ENCODE results near the gene BICDL2.
"Not testable (repeated sequence)": the region's sequence is repeated elsewhere in the genome, so short reads cannot be mapped to it uniquely, and the experiment has no call there.

The BICDL2 gene

GRCh38 chr16:3057181-3058138 is 20.7 kb upstream of the BICDL2 start:
- TF ChIP-seq ZNF121 (tag by site-specific recombination; IDR thresholded peaks at IDR 0.05) (peak; percentile 80), ZNF580 (tag by site-specific recombination; IDR thresholded peaks at IDR 0.05) (no peak)
- H3K4me1 ChIP-seq (ENCODE audit: control insufficient read depth, insufficient read depth, low read length): peaks cover 3% of the 10 kb centered on the region
- ChIA-PET POLR2A (interaction anchor here (1.2 kb wide), 1 partner anchor 400 kb away, joined by 3 read pairs; no protein-coding TSS in a partner anchor), CTCF (interaction anchor here (0.6 to 5.3 kb wide), 5 partner anchors 25 to 70 kb away, joined by 3 to 54 read pairs (median 14); no protein-coding TSS in a partner anchor)
- H3K36me3 ChIP-seq (ENCODE audit: control insufficient read depth in 2 of 2, insufficient read depth in 1 of 2, low read length in 2 of 2): peaks cover 0 to 21% of the 10 kb centered on the region in 2 experiments; a peak in 2 of 3 replicates
- H3K27ac ChIP-seq (ENCODE audit: extremely low read depth, low read depth, low read length): no peak overlapping the region
- H3K4me3 ChIP-seq (ENCODE audit: low read depth, low read length): no peak overlapping the region
- H3K9me3 ChIP-seq (ENCODE audit: control insufficient read depth, insufficient read depth, low read depth, low read length): no peaks in the 10 kb centered on the region

GRCh38 chr16:3056336-3057180 is 19.8 kb upstream of the BICDL2 start:
- Histone ChIP-seq H3K27ac (ENCODE audit: extremely low read depth, low read depth, low read length) (no peak overlapping the region), H3K9me3 (ENCODE audit: control insufficient read depth, insufficient read depth, low read depth, low read length) (no peaks in the 10 kb centered on the region), H3K36me3 (ENCODE audit: control insufficient read depth in 2 of 2, insufficient read depth in 1 of 2, low read length in 2 of 2) (peaks cover 0 to 21% of the 10 kb centered on the region in 2 experiments; a peak in 2 of 3 replicates), H3K4me1 (ENCODE audit: control insufficient read depth, insufficient read depth, low read length) (peaks cover 3% of the 10 kb centered on the region), H3K4me3 (ENCODE audit: low read depth, low read length) (no peak overlapping the region)
- TF ChIP-seq PRDM1 (tag by site-specific recombination; IDR thresholded peaks at IDR 0.05) (peak; percentile 27; the same call in 1 of the 2 replicates), SCRT2 (tag by site-specific recombination; IDR thresholded peaks at IDR 0.05) (no peak), EGR2 (tag by site-specific recombination; IDR thresholded peaks at IDR 0.05; ENCODE audit: low read depth) (peak; percentile 11; the same call in 1 of the 2 replicates), PRDM10 (tag by site-specific recombination; IDR thresholded peaks at IDR 0.05) (peak; percentile 39)
- CTCF ChIA-PET: interaction anchor here (0.8 to 5.3 kb wide), 2 partner anchors 11 to 24 kb away, joined by 3 to 39 read pairs; no protein-coding TSS in a partner anchor
- POLR2A ChIA-PET: interaction anchor here (0.6 to 1.1 kb wide), 4 partner anchors 9 to 78 kb away, joined by 3 to 9 read pairs (median 3); partner anchors contain the start of genes HCFC1R1, IL32 and ZNF213

GRCh38 chr16:3055734-3056115 is 19.0 kb upstream of the BICDL2 start:
- H3K36me3 ChIP-seq (ENCODE audit: control insufficient read depth in 2 of 2, insufficient read depth in 1 of 2, low read length in 2 of 2): peaks cover 0 to 21% of the 10 kb centered on the region in 2 experiments; a peak in 2 of 3 replicates
- H3K9me3 ChIP-seq (ENCODE audit: control insufficient read depth, insufficient read depth, low read depth, low read length); H3K27ac ChIP-seq (ENCODE audit: extremely low read depth, low read depth, low read length); H3K4me1 ChIP-seq (ENCODE audit: control insufficient read depth, insufficient read depth, low read length); H3K4me3 ChIP-seq (ENCODE audit: low read depth, low read length): not testable (repeated sequence)
- ChIA-PET CTCF (interaction anchor here (0.6 to 5.3 kb wide), 4 partner anchors 8 to 74 kb away, joined by 3 to 39 read pairs (median 6); no protein-coding TSS in a partner anchor), POLR2A (interaction anchor here (0.6 to 1.1 kb wide), 2 partner anchors 10 to 79 kb away, joined by 3 to 9 read pairs; partner anchors contain the start of genes IL32 and ZNF213)

GRCh38 chr16:3054965-3055733 is 18.4 kb upstream of the BICDL2 start:
- H3K4me1 ChIP-seq (ENCODE audit: control insufficient read depth, insufficient read depth, low read length): peaks cover 3% of the 10 kb centered on the region
- H3K4me3 ChIP-seq (ENCODE audit: low read depth, low read length): no peak overlapping the region
- POLR2A ChIA-PET: interaction anchor here (0.6 kb wide), 1 partner anchor 80 kb away, joined by 9 read pairs; the partner anchor contains the start of gene ZNF213
- CTCF ChIA-PET: interaction anchor here (0.6 to 1.1 kb wide), 2 partner anchors 7 to 75 kb away, joined by 5 to 6 read pairs; no protein-coding TSS in a partner anchor
- no peaks in the 10 kb centered on the region for H3K9me3 ChIP-seq (ENCODE audit: control insufficient read depth, insufficient read depth, low read depth, low read length)
- peaks cover 0 to 21% of the 10 kb centered on the region in 2 experiments; a peak in 2 of 3 replicates for H3K36me3 ChIP-seq (ENCODE audit: control insufficient read depth in 2 of 2, insufficient read depth in 1 of 2, low read length in 2 of 2)
- no peak overlapping the region for H3K27ac ChIP-seq (ENCODE audit: extremely low read depth, low read depth, low read length)
- TF ChIP-seq ZNF529 (tag by site-specific recombination; IDR thresholded peaks at IDR 0.05; ENCODE audit: insufficient replicate concordance) (no peak), MEIS1 (CRISPR knock-in tag; IDR thresholded peaks at IDR 0.05; ENCODE audit: borderline replicate concordance) (no peak), ZBTB8A (tag by site-specific recombination; IDR thresholded peaks at IDR 0.05) (0 out of 2 replicates have a peak, but pooled peaks have one; percentile 18), ZFHX2 (tag by site-specific recombination; conservative IDR thresholded peaks at IDR 0.05) (no peak), MZF1 (tag by site-specific recombination; IDR thresholded peaks at IDR 0.05; ENCODE audit: borderline replicate concordance) (no peak), ZNF629 (tag by site-specific recombination; IDR thresholded peaks at IDR 0.05) (0 out of 2 replicates have a peak, but pooled peaks have one; percentile 18), ZBTB21 (tag by site-specific recombination; IDR thresholded peaks at IDR 0.05) (peak; percentile 31; the same call in 1 of the 2 replicates), ELK4 (IDR thresholded peaks at IDR 0.05; ENCODE audit: borderline replicate concordance, low read depth, low read length) (no peak), ZNF555 (tag by site-specific recombination; conservative IDR thresholded peaks at IDR 0.05) (no peak), ZNF391 (tag by site-specific recombination; IDR thresholded peaks at IDR 0.05; ENCODE audit: borderline replicate concordance, low read depth) (no peak)

Measured in HEK293 (cell line).